HepG2 (cell line): ENCODE measurements around the gene VPS25. TPM values are rescaled to one million over a fixed set of nuclear protein-coding genes. Genes with fewer than 3 reads are reported as not detected.

Experiments
- BCL3 ChIP-seq: sonication (generic); formaldehyde crosslinking; IDR thresholded peaks from 2 replicates; pipeline ENCODE4 v1.5.1; 2020; ENCODE audit warnings: mild to moderate bottlenecking, missing genetic modification reagents, moderate library complexity
- CCAR2 ChIP-seq: fragments of 200-400 bp; formaldehyde crosslinking; optimal IDR thresholded peaks from 2 replicates; pipeline ENCODE3; 2018; ENCODE audit warnings: low read depth, mild to moderate bottlenecking, low read length, moderate library complexity
- CSRNP1 ChIP-seq: sonication (generic); formaldehyde crosslinking; IDR thresholded peaks from 2 replicates; pipeline ENCODE4 v1.8.1; 2023; ENCODE audit warnings: mild to moderate bottlenecking, missing genetic modification reagents
- HES4 ChIP-seq: sonication (generic); formaldehyde crosslinking; IDR thresholded peaks from 2 replicates; pipeline ENCODE4 v1.9.0; 2021; ENCODE audit warnings: mild to moderate bottlenecking, missing genetic modification reagents, borderline replicate concordance
- KDM2A ChIP-seq: sonication (generic); formaldehyde crosslinking; IDR thresholded peaks from 2 replicates; pipeline ENCODE4 v1.4.0; 2020; ENCODE audit warnings: low read depth, missing genetic modification reagents, borderline replicate concordance
- RBAK ChIP-seq: sonication (generic); formaldehyde crosslinking; IDR thresholded peaks from 2 replicates; pipeline ENCODE4 v1.5.1; 2020; ENCODE audit warnings: mild to moderate bottlenecking, missing genetic modification reagents
- TFE3 ChIP-seq: IDR thresholded peaks from 2 replicates; pipeline ENCODE4 v1.6.1; 2016
- WIZ ChIP-seq: sonication (generic); formaldehyde crosslinking; IDR thresholded peaks from 2 replicates; pipeline ENCODE4 v1.5.1; 2020; ENCODE audit warnings: mild to moderate bottlenecking, missing genetic modification reagents
- ZKSCAN1 ChIP-seq: fragments of 150-350 bp; IDR thresholded peaks from 2 replicates; pipeline ENCODE4 v1.6.1; 2014; ENCODE audit warnings: low read length
- ZNF512 ChIP-seq: sonication (generic); formaldehyde crosslinking; IDR thresholded peaks from 2 replicates; pipeline ENCODE4 v1.4.0; 2020; ENCODE audit warnings: mild to moderate bottlenecking, missing genetic modification reagents
- ZNF562 ChIP-seq: sonication (generic); formaldehyde crosslinking; IDR thresholded peaks from 2 replicates; pipeline ENCODE4 v1.8.0; 2022; ENCODE audit warnings: missing genetic modification reagents, borderline replicate concordance
- ZNF605 ChIP-seq: sonication (generic); formaldehyde crosslinking; IDR thresholded peaks from 2 replicates; pipeline ENCODE4 v1.8.0; 2022; ENCODE audit warnings: mild to moderate bottlenecking, missing genetic modification reagents
- ZNF790 ChIP-seq: sonication (generic); formaldehyde crosslinking; IDR thresholded peaks from 2 replicates; pipeline ENCODE4 v1.8.0; 2022; ENCODE audit warnings: missing genetic modification reagents, mild to moderate bottlenecking, borderline replicate concordance
- polyA plus RNA-seq, 8 experiments: library from polyadenylated mRNA; depleted of rRNA in 3 of 8; stranded (reverse) in 7 of 8; unstranded in 1 of 8; fragments of >200 nt; fragmentation: Illumina TruSeq in 4 of 8; extraction: Trizol in 4 of 8; gene quantifications; 2 replicates each; pipeline versions ENCODE4 v1.2.1 to v1.2.3, GENCODE V29; 2011 to 2016; ENCODE audit warnings: low read depth in 4 of 8, missing spikeins in 1 of 8, mixed read lengths in 1 of 8; ENCODE audit not compliant: insufficient read depth in 1 of 8
- total RNA-seq, 5 experiments: library from RNA; depleted of rRNA; stranded (reverse); fragments of >200 nt; fragmentation: Illumina TruSeq; extraction: Trizol; gene quantifications; 2 replicates each; pipeline ENCODE4 v1.2.3, GENCODE V29; 2016; ENCODE audit warnings: low read depth in 1 of 5
- TF ChIP-seq, protein P1 (sequence below): sonication (generic); formaldehyde crosslinking; IDR thresholded peaks from 2 replicates; pipeline ENCODE4 v1.5.1; 2020; ENCODE audit warnings: missing genetic modification reagents, mild to moderate bottlenecking, borderline replicate concordance
- TF ChIP-seq, protein P2 (sequence below): sonication (generic); formaldehyde crosslinking; IDR thresholded peaks from 2 replicates; pipeline ENCODE4 v1.8.0; 2022; ENCODE audit warnings: low read depth, missing genetic modification reagents
- TF ChIP-seq, protein P3 (sequence below): sonication (generic); formaldehyde crosslinking; IDR thresholded peaks from 2 replicates; pipeline ENCODE4 v1.5.0; 2020; ENCODE audit warnings: mild to moderate bottlenecking, missing genetic modification reagents

The VPS25 gene
- total and polyA plus RNA-seq, 2 of the 13 experiments (the other 11 are each of a cell fraction or from before 2014, with no cell fraction given): 161 to 249 TPM

DNA sequence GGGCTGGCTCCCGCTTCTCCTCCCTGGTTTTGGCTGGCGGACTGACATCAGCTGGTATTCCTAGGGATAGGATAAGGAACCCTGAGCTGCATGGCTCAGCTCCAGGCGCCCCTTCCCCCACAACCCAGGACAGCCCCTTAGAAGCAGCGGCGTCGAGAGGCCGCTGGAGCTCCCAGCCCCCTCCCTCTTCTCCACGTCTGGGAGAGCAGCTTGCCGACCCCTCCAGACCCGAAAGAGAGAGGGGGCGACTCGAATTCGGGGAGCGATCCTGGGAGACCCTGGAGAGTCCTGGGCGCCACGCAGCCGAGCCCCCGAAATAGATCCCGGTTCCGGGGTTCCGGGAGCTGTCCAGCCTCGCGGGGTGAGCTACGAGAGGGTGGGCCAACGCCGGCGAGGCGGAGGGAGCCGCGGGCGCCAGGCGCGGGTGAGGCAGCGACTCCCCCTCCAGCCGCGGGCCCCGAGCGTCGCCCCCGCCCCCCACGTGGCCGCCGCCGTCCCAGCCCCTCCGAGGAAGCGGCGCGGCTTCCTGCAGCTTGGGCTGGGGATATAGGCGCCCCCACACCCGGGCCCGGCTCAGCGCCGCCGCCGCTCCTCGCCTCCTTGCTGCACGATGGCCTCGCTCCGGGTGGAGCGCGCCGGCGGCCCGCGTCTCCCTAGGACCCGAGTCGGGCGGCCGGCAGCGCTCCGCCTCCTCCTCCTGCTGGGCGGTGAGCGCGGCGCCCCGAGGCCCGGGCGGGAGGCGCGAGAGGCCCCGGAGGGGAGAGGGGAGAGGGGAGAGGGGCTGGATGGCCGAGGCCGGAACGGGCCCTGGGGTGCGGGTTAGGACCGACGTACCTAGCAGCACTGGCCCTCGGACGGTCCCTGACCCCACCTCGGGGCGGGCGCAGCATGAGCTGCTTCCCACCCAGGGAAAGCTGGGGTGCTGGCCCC lies 12.3 kb upstream of the VPS25 start, which contains the start of gene RAMP2 (continued):
- peak; percentile 90; the same call in 1 of the 2 replicates for TF ChIP-seq BCL3 (CRISPR knock-in tag)
- TF ChIP-seq ZNF605 (CRISPR knock-in tag): 0 out of 2 replicates have a peak, but pooled peaks have one; percentile 56
- TF ChIP-seq, protein P1, sequence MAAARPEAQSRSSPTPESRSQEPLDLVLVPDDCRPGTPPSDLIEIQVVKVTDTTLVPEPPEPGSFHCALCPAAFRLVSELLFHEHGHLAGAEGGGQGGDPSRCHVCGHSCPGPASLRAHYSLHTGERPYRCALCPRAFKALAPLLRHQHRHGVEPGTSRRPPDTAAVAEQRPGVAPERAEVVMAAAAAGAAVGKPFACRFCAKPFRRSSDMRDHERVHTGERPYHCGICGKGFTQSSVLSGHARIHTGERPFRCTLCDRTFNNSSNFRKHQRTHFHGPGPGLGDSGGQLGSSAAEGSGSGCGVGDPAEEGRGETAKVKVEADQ: peak; percentile 91
- TF ChIP-seq TFE3 (CRISPR knock-in tag): no peak
- TF ChIP-seq CCAR2: no peak
- TF ChIP-seq ZNF512 (CRISPR knock-in tag): no peak
- no peak for TF ChIP-seq ZKSCAN1
- TF ChIP-seq ZNF562: no peak
- TF ChIP-seq, protein P2, sequence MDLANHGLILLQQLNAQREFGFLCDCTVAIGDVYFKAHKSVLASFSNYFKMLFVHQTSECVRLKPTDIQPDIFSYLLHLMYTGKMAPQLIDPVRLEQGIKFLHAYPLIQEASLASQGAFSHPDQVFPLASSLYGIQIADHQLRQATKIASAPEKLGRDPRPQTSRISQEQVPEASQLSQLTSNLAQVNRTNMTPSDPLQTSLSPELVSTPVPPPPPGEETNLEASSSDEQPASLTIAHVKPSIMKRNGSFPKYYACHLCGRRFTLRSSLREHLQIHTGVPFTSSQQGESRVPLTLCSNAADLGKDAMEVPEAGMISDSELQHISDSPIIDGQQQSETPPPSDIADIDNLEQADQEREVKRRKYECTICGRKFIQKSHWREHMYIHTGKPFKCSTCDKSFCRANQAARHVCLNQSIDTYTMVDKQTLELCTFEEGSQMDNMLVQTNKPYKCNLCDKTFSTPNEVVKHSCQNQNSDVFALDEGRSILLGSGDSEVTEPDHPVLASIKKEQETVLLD: no peak
- TF ChIP-seq, protein P3, sequence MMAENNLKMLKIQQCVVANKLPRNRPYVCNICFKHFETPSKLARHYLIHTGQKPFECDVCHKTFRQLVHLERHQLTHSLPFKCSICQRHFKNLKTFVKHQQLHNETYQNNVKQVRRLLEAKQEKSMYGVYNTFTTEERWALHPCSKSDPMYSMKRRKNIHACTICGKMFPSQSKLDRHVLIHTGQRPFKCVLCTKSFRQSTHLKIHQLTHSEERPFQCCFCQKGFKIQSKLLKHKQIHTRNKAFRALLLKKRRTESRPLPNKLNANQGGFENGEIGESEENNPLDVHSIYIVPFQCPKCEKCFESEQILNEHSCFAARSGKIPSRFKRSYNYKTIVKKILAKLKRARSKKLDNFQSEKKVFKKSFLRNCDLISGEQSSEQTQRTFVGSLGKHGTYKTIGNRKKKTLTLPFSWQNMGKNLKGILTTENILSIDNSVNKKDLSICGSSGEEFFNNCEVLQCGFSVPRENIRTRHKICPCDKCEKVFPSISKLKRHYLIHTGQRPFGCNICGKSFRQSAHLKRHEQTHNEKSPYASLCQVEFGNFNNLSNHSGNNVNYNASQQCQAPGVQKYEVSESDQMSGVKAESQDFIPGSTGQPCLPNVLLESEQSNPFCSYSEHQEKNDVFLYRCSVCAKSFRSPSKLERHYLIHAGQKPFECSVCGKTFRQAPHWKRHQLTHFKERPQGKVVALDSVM (CRISPR knock-in tag): peak; percentile 64; the same call in 1 of the 2 replicates
- peak; percentile 90 for TF ChIP-seq HES4
- TF ChIP-seq CSRNP1: no peak
- TF ChIP-seq KDM2A (CRISPR knock-in tag): peak; percentile 71; the same call in 1 of the 2 replicates
- TF ChIP-seq ZNF790 (CRISPR knock-in tag): no peak; the same call in 1 of the 2 replicates
- TF ChIP-seq WIZ: 0 out of 2 replicates have a peak, but pooled peaks have one; percentile 30
- TF ChIP-seq RBAK (CRISPR knock-in tag): no peak
